ENCODE measurements around the gene PLCB4.

DNA sequence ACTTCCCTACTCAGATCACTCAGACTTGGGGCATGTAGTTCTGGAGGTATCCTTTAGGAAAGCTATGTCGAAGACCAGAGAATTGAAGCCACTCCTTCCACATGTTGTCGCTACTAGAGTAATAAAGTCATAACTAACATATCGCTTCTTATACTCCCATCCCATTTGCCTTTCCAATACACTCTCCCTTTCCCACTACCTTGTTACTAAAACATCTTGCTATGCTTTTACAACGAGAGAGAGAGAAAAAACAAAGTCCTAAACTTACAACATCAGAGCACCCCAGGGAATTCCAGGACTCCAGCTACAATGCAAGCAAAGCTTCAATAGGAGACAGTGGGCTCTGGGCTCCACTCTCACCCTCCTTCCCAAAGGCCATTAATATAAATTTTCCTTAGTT is 440.4 kb downstream of the PLCB4 start:
- TF ChIP-seq, protein P1, sequence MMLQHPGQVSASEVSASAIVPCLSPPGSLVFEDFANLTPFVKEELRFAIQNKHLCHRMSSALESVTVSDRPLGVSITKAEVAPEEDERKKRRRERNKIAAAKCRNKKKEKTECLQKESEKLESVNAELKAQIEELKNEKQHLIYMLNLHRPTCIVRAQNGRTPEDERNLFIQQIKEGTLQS (CRISPR knock-in tag; conservative IDR thresholded peaks at IDR 0.05): no peak
- TF ChIP-seq NFATC4 (CRISPR knock-in tag; IDR thresholded peaks at IDR 0.05) (no peak), JUN (CRISPR knock-in tag; IDR thresholded peaks at IDR 0.05) (no peak), CREM (CRISPR knock-in tag; IDR thresholded peaks at IDR 0.05) (no peak), ZNF121 (CRISPR knock-in tag; IDR thresholded peaks at IDR 0.05) (no peak), TCF7 (CRISPR knock-in tag; IDR thresholded peaks at IDR 0.05; ENCODE audit: low read depth) (no peak)
- TF ChIP-seq, protein P2, sequence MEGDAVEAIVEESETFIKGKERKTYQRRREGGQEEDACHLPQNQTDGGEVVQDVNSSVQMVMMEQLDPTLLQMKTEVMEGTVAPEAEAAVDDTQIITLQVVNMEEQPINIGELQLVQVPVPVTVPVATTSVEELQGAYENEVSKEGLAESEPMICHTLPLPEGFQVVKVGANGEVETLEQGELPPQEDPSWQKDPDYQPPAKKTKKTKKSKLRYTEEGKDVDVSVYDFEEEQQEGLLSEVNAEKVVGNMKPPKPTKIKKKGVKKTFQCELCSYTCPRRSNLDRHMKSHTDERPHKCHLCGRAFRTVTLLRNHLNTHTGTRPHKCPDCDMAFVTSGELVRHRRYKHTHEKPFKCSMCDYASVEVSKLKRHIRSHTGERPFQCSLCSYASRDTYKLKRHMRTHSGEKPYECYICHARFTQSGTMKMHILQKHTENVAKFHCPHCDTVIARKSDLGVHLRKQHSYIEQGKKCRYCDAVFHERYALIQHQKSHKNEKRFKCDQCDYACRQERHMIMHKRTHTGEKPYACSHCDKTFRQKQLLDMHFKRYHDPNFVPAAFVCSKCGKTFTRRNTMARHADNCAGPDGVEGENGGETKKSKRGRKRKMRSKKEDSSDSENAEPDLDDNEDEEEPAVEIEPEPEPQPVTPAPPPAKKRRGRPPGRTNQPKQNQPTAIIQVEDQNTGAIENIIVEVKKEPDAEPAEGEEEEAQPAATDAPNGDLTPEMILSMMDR (IDR thresholded peaks at IDR 0.05): no peak
- TF ChIP-seq, protein P3, sequence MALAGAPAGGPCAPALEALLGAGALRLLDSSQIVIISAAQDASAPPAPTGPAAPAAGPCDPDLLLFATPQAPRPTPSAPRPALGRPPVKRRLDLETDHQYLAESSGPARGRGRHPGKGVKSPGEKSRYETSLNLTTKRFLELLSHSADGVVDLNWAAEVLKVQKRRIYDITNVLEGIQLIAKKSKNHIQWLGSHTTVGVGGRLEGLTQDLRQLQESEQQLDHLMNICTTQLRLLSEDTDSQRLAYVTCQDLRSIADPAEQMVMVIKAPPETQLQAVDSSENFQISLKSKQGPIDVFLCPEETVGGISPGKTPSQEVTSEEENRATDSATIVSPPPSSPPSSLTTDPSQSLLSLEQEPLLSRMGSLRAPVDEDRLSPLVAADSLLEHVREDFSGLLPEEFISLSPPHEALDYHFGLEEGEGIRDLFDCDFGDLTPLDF (CRISPR knock-in tag; IDR thresholded peaks at IDR 0.05): no peak
- TF ChIP-seq, protein P4, sequence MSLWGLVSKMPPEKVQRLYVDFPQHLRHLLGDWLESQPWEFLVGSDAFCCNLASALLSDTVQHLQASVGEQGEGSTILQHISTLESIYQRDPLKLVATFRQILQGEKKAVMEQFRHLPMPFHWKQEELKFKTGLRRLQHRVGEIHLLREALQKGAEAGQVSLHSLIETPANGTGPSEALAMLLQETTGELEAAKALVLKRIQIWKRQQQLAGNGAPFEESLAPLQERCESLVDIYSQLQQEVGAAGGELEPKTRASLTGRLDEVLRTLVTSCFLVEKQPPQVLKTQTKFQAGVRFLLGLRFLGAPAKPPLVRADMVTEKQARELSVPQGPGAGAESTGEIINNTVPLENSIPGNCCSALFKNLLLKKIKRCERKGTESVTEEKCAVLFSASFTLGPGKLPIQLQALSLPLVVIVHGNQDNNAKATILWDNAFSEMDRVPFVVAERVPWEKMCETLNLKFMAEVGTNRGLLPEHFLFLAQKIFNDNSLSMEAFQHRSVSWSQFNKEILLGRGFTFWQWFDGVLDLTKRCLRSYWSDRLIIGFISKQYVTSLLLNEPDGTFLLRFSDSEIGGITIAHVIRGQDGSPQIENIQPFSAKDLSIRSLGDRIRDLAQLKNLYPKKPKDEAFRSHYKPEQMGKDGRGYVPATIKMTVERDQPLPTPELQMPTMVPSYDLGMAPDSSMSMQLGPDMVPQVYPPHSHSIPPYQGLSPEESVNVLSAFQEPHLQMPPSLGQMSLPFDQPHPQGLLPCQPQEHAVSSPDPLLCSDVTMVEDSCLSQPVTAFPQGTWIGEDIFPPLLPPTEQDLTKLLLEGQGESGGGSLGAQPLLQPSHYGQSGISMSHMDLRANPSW (CRISPR knock-in tag; conservative IDR thresholded peaks at IDR 0.05; ENCODE audit: low read depth): no peak

All from WTC11 (cell line).